HCEC 1CT (cell line): ENCODE data around the gene CCR5AS.
A peak's percentile ranks its signal among the peaks of the same experiment; 100 is the strongest.
"Not testable (repeated sequence)": the region's sequence is repeated elsewhere in the genome, so short reads cannot be mapped to it uniquely, and the experiment has no call there.

Experiments used
- DNase-seq: peaks from one replicate; pipeline ENCODE4 v3.0.0-alpha.2; 2017

The CCR5AS gene

DNA sequence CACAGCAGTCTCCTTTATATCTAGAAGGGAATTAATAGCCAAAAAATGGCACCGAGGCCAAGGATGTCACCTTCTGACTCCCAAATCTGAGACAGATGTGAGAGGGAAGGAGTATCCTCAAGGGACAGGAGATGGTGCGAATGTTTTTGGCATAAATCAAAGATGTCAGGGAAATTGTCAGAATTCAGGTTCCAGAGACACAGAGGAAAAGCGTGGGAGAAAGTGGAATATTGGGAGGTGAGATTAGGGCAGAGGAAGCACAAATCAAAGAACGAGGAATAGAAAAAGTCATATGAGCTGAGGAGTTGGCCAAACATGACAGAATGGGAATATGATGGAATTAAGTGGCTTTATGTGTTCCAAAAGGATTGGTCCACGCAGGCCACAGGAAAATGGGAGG is 6.0 kb downstream of the CCR5AS start:
- no peak for DNase-seq

DNA sequence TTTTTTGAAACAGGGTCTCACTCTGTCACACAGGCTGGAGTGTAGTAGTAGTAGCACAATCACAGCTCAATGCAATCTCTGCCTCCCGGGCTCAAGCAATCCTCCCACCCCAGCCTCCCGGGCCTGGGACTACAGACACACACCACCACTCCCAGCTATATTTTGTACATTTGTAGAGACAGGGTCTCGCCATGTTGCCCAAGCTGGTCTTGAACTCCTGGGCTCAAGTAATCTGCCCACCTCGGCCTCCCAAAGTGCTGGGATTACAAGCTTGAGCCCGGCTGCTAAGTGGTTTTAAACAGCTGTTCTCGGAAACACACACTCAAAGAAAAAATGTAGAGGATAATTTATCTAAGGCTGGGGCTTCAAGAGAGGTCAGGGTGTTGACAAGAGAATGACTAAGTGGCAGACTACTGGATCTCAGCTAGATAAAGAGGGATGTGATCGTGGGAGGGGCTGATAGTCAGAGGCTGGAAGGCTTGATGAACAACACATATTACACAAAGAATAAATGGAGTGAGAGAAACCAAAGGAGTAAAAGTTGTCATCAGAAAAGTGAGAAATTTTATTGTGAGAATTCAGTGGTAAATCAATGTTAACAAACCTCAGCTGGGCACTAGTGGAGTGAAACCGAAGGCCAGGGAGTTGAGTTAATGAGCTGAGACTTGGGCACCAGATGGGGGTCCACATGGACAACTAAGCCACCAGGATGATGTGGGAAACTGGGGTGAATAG is 6.7 kb downstream of the CCR5AS start:
- DNase-seq: peak; percentile 65

DNA sequence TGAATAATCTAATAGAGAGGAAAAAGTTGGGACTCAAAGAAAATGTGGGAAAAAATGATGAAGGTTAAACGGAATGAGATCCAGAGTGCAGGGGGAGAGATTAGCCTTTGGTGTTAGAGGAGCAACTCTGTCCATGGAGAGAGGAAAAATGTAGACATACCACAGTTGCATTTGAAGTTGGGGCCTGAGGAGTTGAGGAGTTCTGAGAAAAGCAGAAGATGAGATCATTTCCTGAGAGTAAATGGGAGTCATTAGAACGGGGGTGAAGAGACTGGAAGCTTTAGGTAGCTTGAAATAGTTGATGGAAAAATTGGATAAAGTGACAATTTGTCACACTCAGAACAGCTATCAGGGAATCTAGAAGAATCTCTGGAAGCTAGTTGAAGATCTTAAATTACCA is 7.3 kb downstream of the CCR5AS start:
- DNase-seq: peak; percentile 32

DNA sequence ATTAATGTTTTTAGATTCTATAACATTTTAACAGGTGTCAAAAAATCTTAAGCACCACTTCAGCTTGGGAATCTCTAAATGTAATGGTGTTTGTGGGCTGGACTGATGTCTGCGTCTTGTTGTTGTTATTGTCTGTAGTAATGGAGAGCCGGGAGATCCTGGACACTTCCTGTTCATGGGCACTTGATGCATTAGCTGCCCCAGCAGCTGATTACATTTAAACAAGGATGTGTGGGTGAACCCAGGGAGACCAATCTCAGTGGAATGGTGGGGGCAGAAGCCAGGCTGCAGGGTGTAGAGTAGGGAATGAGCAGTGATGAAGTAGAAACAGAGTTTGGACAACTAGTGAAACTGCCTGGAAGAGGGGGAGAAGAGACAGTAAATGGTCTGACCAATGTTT is 7.8 kb downstream of the CCR5AS start:
- no peak for DNase-seq

DNA sequence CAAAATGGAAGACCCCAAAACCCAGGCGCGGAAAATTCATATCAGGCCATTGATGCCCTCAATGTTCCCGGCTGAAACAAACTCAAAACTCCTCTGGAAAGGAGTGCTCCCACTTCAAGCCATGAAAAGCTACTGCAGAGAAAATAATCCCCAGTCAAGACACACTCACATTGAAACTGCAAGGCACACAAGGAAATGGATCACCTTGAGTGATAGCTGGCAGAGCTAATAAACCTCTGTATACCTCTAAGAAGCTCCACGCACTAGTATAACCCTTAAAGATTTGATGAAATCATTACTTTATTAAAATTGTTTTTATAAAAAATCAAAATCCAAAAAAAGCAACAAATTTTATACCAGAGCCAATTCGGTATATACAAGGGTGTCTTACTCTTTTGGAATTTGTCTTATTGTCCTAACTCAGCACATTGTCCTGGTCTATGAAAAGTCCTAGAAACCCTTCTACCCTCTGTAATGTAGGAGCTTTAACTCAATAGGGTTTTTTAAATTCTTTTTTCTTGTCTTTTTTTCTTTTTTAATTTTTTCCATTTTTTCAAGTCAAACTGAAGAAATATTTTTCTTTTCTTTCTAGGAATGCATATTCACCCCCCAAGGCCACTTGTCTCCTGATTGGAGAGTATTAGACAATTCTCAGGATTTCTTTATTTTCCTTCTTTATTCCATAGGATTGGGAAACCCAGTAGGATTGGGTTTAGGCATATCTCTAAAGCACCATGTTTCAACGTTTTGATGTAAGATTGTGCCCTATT is 8.5 kb downstream of the CCR5AS start:
- no peak for DNase-seq

DNA sequence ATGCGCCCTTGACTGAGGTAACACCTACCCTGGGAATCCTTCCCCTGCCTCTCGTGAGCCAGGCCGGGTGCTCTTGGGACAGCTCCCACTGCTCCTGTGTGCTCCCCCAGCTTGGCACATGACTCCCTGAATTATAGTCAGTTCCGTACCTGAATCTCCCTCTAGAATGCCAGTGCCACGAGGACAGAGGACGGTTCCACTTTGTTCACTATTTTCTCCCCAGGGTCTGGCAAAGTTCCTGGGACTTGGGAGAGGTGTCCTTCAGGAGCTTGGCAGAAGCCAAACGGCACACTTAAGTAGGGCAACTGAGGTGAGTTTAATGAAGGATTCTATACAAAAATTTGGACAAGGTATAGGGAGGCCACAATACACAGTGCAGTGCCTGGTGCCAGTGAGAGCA is 9.8 kb downstream of the CCR5AS start:
- DNase-seq: no peak

DNA sequence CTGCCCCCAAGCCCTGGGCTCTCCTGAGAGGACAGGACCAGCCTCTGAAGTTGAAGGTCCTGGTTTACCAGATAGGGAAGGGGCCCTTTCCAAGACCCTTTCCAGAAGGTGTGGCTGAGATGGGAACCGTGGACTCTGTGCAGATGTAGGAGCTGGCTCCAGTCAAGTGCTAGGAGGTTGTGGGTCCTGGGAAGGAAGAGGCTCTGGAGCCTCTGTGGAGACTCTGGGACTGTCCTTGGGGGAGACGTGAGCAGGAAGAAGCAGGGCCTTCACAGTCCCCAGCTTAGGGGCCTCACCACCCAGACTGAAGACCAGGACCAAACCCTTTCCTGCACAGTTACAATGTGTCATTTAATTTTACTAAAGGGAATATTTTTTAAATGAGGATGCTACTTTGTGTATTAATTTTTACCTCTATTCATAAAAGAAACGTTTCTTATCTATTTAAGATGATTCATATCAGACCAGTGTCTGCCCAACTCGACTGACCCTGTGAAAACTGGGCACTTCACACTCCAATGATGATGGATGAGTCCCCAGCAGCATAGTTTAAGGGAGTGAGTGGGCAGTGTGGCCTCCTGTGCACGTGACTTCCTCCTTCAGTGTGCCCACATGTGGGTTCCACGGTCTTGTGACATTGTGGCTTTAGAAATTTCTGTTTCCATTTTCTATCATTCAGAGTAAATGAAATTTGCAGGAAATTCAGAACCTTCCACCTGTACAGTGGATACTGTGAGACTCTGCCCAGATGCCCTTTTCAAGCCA is 10.9 kb downstream of the CCR5AS start:
- no peak for DNase-seq

DNA sequence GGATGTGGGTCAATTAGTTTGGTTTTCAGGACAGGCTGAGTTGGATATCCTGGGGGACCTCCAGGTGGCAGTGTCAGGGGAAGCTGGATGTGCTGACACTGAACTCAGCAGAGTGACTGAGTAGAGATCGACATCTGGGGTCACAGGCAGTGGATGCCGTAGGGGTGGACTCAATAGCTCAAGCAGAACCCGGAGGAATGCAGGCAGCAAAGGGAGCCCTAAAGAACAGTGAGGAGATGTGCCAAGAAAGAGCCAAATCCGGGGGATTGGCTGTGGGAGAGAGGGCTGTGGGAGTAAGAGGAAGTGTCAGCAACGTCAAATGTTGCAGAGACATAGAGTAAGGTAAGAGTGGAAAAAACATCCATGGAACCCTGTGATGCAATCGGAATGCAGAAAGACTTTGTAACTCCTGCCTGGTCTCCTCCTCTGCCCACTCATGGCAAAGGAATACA is 11.6 kb downstream of the CCR5AS start:
- DNase-seq: no peak

DNA sequence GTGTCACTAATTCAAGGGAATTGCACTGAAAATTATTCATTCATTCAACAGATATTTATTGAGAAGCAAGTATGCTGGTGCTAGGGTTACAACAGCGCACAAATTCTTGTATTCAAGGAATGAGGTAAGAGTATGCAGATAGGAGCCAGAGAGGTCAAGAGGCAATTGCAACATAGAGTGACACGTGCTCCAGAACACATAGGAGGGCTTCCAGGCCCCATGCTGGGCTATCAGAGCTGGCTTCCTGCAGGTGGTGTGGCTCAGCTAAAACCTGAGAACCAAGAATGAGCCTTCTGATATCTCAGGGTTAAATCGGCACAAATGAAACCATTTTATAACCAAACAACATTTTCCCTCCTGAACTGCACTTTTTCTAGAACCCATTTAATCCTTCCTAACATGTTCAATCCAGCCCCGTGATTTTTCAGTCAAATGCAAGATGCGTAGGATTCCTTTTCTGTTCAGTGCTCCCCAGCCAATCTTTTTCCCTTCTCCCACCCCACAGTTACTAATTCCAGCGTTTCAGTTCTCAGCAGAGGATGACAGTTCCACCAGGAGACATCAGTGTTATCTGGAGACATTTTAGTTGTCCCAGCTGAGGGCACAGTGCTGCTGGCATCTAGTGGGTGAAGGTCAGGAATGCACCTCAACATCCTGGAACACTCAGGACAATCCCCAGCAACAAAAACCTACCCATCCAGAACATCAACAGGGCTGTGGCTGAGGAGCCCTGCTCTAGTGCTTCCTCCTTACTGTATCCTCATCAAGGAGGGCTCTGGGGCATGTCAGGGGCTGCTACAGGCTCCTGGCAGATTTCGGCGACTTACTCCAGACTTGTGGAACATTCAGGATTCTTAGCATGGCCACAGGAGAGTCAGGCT is 13.1 kb downstream of the CCR5AS start:
- peak; percentile 43 for DNase-seq

DNA sequence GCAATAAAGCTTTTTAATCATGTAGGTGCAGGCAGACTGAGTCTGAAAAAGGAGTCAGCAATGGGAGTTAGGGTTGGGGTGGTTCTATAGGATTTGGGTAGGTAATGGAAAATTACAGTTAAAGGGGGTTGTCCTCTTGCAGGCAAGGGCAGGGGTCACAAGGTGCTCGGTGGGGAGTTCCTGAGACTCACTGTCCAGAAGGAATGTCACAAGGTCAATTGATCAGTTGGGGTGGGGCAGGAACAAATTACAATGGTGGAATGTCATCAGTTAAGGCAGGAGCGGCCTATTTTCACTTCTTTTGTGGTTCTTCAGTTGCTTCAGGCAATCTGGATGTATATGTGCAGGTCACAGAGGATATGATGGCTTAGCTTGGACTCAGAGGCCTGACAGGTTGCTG is 13.9 kb downstream of the CCR5AS start:
- no peak for DNase-seq

DNA sequence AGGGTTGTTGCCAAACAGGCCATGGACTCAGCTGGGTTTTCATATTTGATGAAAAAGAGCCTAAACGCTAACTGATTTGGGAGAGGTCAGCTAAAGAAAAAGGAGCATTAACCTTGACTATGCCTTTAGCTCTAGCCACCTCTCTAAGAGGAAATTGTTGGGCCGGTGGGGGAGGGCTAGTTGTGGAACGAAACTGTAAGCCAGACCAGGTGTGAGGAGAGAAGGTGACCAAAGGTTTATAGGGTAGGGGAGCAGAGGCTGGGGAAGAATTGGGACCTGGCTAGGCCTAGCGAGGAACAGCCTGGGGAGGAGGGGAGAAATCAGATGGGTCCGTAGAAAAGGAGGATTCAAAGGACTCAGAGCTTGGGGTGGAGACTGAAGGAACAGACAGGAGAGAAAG is 15.3 kb downstream of the CCR5AS start:
- not testable (repeated sequence) for DNase-seq

DNA sequence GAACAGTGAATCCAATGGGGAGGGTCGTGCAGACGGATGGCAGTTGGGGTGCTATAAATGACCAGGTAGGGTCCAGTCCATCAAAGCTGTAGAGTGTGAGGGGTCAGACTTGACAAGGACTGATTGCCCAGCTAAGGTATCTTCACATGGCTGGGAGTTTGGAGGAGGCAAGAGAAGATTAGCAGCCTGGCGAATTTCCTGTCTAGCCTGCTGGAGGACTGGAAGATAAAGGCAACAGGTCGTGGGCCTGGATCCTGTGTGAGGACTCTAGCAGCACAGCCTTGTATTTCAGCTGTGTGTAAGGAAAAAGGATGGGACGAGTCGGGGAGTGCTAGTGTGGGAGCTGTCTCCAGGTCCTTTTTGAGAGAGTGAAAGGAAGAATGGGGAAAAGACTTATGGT is 17.6 kb downstream of the CCR5AS start:
- no peak for DNase-seq

DNA sequence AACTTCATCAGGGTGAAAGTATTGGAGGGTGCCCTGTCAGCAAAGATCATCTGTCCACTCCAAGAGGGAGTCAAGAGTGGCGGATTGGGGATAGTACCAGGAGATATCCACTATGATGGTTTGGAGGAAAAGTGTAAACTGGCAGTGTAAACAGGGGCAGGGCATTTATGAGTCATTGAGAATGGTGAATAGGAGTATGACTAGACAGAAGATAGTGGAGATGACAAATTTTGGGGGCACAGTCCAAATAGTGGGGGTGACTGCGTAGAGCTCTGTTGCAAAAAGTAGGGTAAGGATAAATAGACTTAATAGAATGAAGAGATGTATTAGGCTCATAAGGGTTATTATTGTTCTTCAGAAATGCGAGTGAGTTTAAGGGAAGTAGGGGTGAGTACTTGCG is 18.0 kb downstream of the CCR5AS start:
- not testable (repeated sequence) for DNase-seq

DNA sequence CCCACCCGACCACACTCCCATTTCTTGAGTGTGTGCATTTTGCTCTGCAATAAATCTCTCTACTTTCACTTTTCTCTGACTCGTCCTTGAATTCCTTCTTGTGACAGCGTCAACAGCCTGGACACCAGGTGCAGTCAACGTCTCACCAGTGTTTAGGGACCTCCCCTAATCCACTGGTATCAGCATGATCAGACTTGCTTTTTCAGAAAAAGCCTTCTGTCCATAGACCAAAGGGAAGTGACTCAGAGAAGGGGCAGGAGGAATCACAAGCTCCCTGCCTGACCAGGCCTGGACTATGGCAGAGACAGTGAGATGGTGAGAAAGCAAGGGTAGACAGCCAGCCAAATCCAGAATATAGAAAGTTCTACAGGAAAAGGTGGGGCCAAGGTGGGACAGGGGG is 20.7 kb downstream of the CCR5AS start:
- DNase-seq: peak; percentile 72

DNA sequence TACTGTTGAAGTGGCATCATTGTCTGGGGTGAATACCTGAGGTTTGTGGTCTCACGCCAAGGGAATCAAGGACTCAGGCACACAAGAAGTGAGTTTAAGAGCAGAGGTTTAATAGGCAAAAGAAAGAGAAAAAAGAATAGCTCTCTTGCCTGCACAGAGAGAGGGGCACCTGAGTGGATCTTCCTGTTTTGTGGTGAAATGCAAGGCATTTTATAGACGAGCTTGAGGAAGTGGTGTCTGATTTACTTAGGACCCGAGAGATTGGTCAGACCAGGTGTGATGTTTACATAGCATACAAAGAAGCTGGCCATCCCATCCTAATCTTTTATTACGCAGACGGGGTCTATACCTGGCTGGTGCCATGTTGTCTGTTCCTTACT is 22.9 kb downstream of the CCR5AS start:
- no peak for DNase-seq

DNA sequence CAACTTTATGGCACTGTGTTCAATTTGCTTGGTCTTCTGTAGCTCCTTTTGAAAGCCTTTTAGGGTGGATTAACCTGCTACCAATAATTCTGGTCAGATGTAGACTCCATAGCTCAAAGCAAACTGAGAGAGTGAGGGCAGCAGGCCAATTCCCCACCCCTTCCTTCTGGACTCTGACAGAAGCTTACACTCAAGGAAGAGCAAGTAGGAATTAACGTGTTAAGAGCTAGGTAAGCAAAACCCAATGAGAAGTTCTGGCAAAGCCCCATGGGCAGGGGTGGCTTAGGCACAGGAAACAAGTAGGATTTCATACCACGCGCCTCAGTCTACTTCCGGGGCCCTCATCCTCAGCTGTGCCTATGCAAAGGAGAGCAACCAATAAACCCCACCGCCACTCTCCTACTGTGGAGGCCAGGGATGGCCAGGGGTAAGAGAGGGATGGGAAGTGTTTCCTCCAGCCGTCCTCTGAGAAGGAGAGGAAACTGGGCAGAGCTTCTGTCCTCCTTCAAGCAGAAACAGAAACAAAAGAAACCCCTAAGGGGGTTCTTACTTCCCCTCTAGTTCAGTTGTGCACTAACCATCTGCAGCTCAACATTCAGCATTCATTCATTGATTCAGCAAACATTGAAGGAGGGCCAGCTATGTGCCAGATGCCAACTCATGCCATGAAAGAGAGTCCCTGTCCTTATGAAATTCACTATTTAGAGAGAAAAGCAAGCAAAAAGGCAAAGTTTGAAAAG is 23.5 kb downstream of the CCR5AS start:
- no peak for DNase-seq

DNA sequence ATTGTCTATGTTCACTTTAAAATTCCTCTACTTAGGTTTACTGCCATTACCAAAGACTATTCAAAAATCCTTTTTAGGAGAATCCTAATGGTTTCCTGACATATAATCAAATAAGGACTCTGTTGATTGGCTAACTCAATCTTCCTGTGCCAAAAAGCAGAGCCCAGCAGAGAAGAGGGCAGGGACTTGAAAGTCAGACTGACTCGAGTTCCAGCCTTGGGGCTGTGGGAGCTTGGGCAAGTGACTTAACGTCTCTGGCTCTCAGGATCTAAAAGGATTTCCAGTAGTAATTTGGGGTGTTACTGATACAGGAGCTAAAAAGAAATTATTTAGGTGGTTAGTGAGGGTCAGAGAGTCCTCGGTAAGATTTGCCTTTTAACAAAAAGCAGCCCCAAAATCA is 25.2 kb downstream of the CCR5AS start:
- DNase-seq: no peak

DNA sequence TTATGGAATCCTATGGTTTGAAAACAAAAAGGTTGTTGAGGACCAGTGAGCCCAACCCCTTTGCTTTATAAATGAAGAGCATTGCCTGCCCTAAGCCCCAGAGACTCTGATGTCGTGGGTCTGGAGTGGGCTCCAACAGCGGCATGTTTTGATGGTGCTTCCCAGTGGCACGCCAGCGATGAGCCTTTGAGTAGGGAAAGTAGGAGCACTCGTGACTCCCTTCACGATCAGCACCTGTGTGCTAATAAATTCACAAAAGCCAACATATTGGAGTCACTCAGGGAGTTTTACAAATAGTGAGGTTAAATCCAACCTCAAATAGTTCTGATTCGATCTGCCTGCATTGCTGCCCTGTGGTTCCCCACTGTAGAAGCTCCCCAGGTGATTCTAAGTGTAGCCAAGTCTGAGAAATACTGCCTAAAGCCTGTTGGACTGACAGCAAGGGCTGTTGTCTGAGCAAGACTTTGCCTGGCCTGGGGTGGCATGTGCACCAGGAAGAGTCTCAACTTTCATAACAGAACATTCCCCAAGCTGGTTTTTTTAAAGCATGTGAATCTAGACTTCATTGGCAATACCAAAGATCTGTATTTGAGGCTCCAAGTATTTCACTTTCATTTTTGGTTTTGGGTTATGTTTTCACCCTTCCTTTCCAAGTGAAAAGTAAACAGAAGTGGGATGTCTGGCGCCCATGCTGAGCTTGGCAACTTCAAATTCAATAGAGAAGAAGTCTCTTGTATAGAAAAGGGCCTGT is 26.2 kb downstream of the CCR5AS start:
- no peak for DNase-seq

DNA sequence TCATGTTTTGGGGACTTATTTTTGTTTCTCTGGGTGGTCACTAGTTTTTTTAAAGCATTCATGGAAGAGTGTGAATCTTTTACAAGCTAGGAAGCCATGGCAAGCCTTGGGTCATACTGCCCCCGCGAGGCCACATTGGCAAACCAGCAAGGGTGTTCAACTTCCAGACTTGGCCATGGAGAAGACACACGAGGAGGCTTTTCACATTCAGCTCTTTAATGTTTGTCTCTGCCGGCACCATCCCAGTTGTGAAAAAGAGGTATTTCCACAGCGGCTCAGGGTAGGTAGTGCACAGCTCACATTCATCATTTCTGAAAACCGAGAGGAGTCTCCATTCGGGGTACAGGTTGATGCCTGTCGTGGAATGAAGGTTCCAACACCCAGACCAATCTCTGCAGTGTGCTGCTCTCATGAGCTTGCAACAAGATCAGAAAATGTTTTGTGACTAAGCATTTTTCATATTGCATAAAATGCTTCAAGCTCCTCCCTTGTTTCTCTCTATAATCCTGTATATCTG is 28.4 kb downstream of the CCR5AS start:
- DNase-seq: peak; percentile 59

DNA sequence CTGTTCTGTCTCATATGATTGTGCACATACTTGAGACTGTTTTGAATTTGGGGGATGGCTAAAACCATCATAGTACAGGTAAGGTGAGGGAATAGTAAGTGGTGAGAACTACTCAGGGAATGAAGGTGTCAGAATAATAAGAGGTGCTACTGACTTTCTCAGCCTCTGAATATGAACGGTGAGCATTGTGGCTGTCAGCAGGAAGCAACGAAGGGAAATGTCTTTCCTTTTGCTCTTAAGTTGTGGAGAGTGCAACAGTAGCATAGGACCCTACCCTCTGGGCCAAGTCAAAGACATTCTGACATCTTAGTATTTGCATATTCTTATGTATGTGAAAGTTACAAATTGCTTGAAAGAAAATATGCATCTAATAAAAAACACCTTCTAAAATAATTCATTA is 31.1 kb downstream of the CCR5AS start:
- DNase-seq: no peak

DNA sequence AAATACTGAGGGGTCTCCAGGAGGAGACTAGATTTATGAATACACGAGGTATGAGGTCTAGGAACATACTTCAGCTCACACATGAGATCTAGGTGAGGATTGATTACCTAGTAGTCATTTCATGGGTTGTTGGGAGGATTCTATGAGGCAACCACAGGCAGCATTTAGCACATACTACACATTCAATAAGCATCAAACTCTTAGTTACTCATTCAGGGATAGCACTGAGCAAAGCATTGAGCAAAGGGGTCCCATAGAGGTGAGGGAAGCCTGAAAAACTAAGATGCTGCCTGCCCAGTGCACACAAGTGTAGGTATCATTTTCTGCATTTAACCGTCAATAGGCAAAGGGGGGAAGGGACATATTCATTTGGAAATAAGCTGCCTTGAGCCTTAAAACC is 31.6 kb downstream of the CCR5AS start:
- no peak for DNase-seq
